Endothelial cell of umbilical vein (primary cell): ENCODE data around the gene VIPR2. TPM values are rescaled to one million over a fixed set of nuclear protein-coding genes. Genes with fewer than 3 reads are reported as not detected.
"Not testable (repeated sequence)": the region's sequence is repeated elsewhere in the genome, so short reads cannot be mapped to it uniquely, and the experiment has no call there.

Experiments
- BruUV-seq: library from RNA; stranded (reverse); fragments of 400-500 nt; replicated peaks from 2 replicates; lab custom pipeline; 2021; lab: Mats Ljungman, UMichigan
- CTCF ChIA-PET: fragments of 300-600, 350-600 bp; sonication (Branson Sonifier 250); formaldehyde crosslinking; loops from one replicate; lab custom pipeline; 2021; ENCODE audit warnings: antibody characterized with exemption, inconsistent platforms; lab: Charles Lee
- POLR2A ChIA-PET: fragments of 300-600, 350-600 bp; sonication (Branson Sonifier 250); formaldehyde crosslinking; loops from one replicate; lab custom pipeline; 2021; ENCODE audit warnings: antibody characterized with exemption, inconsistent platforms; lab: Charles Lee
- DNase-seq: peaks from one replicate; pipeline ENCODE4 v3.0.0-alpha.2; 2011; ENCODE audit warnings: low read depth, low spot score
- FAIRE-seq: peaks from 2 replicates; lab custom pipeline; 2011; peaks lifted over from hg19 to GRCh38; lab: Jason Lieb, UNC
- H2AFZ ChIP-seq: 2 replicates; pipeline ENCODE4 v1.6.0; 2012; ENCODE audit warnings: low read depth, low read length, control low read depth, inconsistent platforms
- H3K27ac ChIP-seq: 2 replicates; pipeline ENCODE4 v1.5.1; 2011; ENCODE audit warnings: low read depth, mild to moderate bottlenecking, control low read depth, low read length, moderate library complexity; ENCODE audit not compliant: insufficient read depth
- H3K27me3 ChIP-seq, 2 experiments: 2 replicates each; pipeline versions ENCODE4 v1.6.0 to v1.6.1; 2011; ENCODE audit warnings: low read length in 2 of 2, mixed read lengths in 1 of 2; ENCODE audit not compliant: control insufficient read depth in 2 of 2, insufficient read depth in 2 of 2
- H3K36me3 ChIP-seq, 2 experiments: 2 replicates in 1 of 2; 3 replicates in 1 of 2; pipeline ENCODE4 v1.5.1; 2011; ENCODE audit warnings: low read length in 2 of 2, mild to moderate bottlenecking in 1 of 2, moderate library complexity in 1 of 2; ENCODE audit not compliant: control insufficient read depth in 2 of 2, insufficient read depth in 2 of 2; ENCODE audit errors: extremely low read depth in 1 of 2
- H3K4me1 ChIP-seq: 3 replicates; pipeline ENCODE4 v1.5.1; 2011; ENCODE audit warnings: mild to moderate bottlenecking, low read length; ENCODE audit not compliant: control insufficient read depth, insufficient read depth; ENCODE audit errors: extremely low read depth
- H3K4me2 ChIP-seq: 2 replicates; pipeline ENCODE4 v1.6.1; 2011; ENCODE audit warnings: low read length, control low read depth, mixed read lengths; ENCODE audit not compliant: insufficient read depth
- H3K4me3 ChIP-seq, 3 experiments: fragments of 200-600 bp in 1 of 3; sonication (generic), shearing (Covaris generic) in 1 of 3; replicated peaks in 1 of 3; 2 replicates each; pipeline ENCODE4 v1.5.1; 2011 to 2016; ENCODE audit warnings: control low read depth in 3 of 3, low read length in 3 of 3, mild to moderate bottlenecking in 2 of 3, inconsistent platforms in 1 of 3, low read depth in 1 of 3, moderate library complexity in 1 of 3; ENCODE audit not compliant: insufficient read depth in 1 of 3
- H3K79me2 ChIP-seq: 2 replicates; pipeline ENCODE4 v1.6.0; 2012; ENCODE audit warnings: low read length, inconsistent platforms; ENCODE audit not compliant: control insufficient read depth, insufficient read depth
- H3K9ac ChIP-seq: replicated peaks from 2 replicates; pipeline ENCODE3; 2011; ENCODE audit warnings: low read length, control low read depth; ENCODE audit not compliant: insufficient read depth; ENCODE audit errors: extremely low read depth
- H3K9me1 ChIP-seq: replicated peaks from 3 replicates; pipeline ENCODE4 v1.6.0; 2011; ENCODE audit warnings: mild to moderate bottlenecking, low read length; ENCODE audit not compliant: control insufficient read depth, insufficient read depth; ENCODE audit errors: extremely low read depth
- H3K9me3 ChIP-seq: replicated peaks from 2 replicates; pipeline ENCODE4 v1.5.1; 2012; ENCODE audit warnings: low read length, inconsistent platforms; ENCODE audit not compliant: control insufficient read depth, insufficient read depth
- H4K20me1 ChIP-seq: replicated peaks from 2 replicates; pipeline ENCODE3; 2011; ENCODE audit warnings: mild to moderate bottlenecking, low read length; ENCODE audit not compliant: control insufficient read depth, insufficient read depth; ENCODE audit errors: extremely low read depth
- EZH2 ChIP-seq: IDR thresholded peaks from 2 replicates; pipeline ENCODE4 v1.6.1; 2012; ENCODE audit warnings: borderline replicate concordance, low read depth, mild to moderate bottlenecking, moderate library complexity, low read length, inconsistent platforms; ENCODE audit not compliant: severe bottlenecking
- FOS ChIP-seq: IDR thresholded peaks from 2 replicates; pipeline ENCODE4 v1.6.1; 2011; ENCODE audit warnings: mild to moderate bottlenecking, low read length, moderate library complexity, borderline replicate concordance; ENCODE audit not compliant: insufficient read depth
- GATA2 ChIP-seq: IDR thresholded peaks from 2 replicates; pipeline ENCODE4 v1.7.0; 2011; ENCODE audit warnings: low read depth, mild to moderate bottlenecking, moderate library complexity, mixed read lengths, low read length; ENCODE audit not compliant: insufficient read length, insufficient read depth
- JUN ChIP-seq: IDR thresholded peaks from 2 replicates; pipeline ENCODE4 v1.6.1; 2011; ENCODE audit warnings: borderline replicate concordance, low read depth; ENCODE audit not compliant: insufficient read length, insufficient read depth
- MYC ChIP-seq: IDR thresholded peaks from one replicate; pipeline ENCODE4 v1.6.1; 2011; ENCODE audit warnings: mild to moderate bottlenecking, low read depth, low read length
- POLR2A ChIP-seq: IDR thresholded peaks from 2 replicates; pipeline ENCODE4 v1.6.1; 2012; ENCODE audit warnings: low read depth, mild to moderate bottlenecking, control low read depth, low read length
- dilution Hi-C: fragments of 300-500 bp; cut with MboI; formaldehyde crosslinking; loops from one replicate; pipeline ENCODE4 v1.15.0; 2019; ENCODE audit warnings: low sequenced_read_pairs; ENCODE audit not compliant: extremely low pct_ligation_motif_present
- intact Hi-C: fragments of 100-400 bp; cut with micrococcal nuclease; formaldehyde crosslinking; loops from one replicate; pipeline ENCODE4 v1.10.0; 2022
- polyA plus RNA-seq, 4 experiments: library from polyadenylated mRNA; depleted of rRNA in 3 of 4; stranded (reverse) in 3 of 4; unstranded in 1 of 4; fragments of >200 nt; gene quantifications; 2 replicates each; pipeline versions ENCODE4 v1.2.1 to v1.2.3, GENCODE V29; 2011 to 2012; ENCODE audit warnings: missing spikeins in 1 of 4
- total RNA-seq: library from RNA; stranded (reverse); gene quantifications from 2 replicates; pipeline ENCODE4 v1.2.3, GENCODE V29; 2021

VIPR2 gene
- total and polyA plus RNA-seq, 2 donors (not counting 3 experiments of a cell fraction or from before 2014, with no cell fraction given): not detected

- POLR2A ChIA-PET: no interaction called here
- FAIRE-seq (no peak), DNase-seq (no peak)
- H3K4me1 ChIP-seq: no peaks in the 10 kb centered on the region
- H3K9ac ChIP-seq: no peak overlapping the region
- BruUV-seq: no TSS peak
- H3K4me2 ChIP-seq: no peak overlapping the region
- CTCF ChIA-PET: no interaction called here
- no peak overlapping the region for H3K4me3 ChIP-seq
- H3K27ac ChIP-seq: no peak overlapping the region
- H3K27me3 ChIP-seq: no peaks in the 10 kb centered on the region
- no peaks in the 10 kb centered on the region for H4K20me1 ChIP-seq
- intact Hi-C loops: no loop called here
- TF ChIP-seq POLR2A: no peak
- no peak for TF ChIP-seq JUN
- no peak for TF ChIP-seq FOS
- H3K79me2 ChIP-seq: no peaks in the 10 kb centered on the region
- no peaks in the 10 kb centered on the region for H3K9me1 ChIP-seq
- H3K9me3 ChIP-seq: no peaks in the 10 kb centered on the region
- no peak overlapping the region for H2AFZ ChIP-seq
- dilution Hi-C loops: no loop called here
- H3K36me3 ChIP-seq: no peaks in the 10 kb centered on the region
These were observed 41.1 kb downstream of the VIPR2 start for GRCh38 chr7:159103382-159104187.

GRCh38 chr7:159102681-159103381, 41.8 kb downstream of the VIPR2 start:
- DNase-seq: no peak

GRCh38 chr7:159101661-159102091, 43.0 kb downstream of the VIPR2 start:
- H3K9me1 ChIP-seq, H3K9ac ChIP-seq, FAIRE-seq: not testable (repeated sequence)

More at GRCh38 chr7:159102681-159103381, 41.8 kb downstream of the VIPR2 start:
- intact Hi-C loops: no loop called here
- CTCF ChIA-PET: no interaction called here
- Histone ChIP-seq H3K79me2 (no peaks in the 10 kb centered on the region), H3K4me1 (no peaks in the 10 kb centered on the region), H3K4me3 (no peak overlapping the region), H4K20me1 (no peaks in the 10 kb centered on the region), H3K9ac (no peak overlapping the region), H3K9me1 (no peaks in the 10 kb centered on the region), H3K27me3 (no peaks in the 10 kb centered on the region), H3K9me3 (no peaks in the 10 kb centered on the region), H2AFZ (no peak overlapping the region), H3K27ac (no peak overlapping the region), H3K36me3 (no peaks in the 10 kb centered on the region), H3K4me2 (no peak overlapping the region)
- BruUV-seq: no TSS peak
- no peak for FAIRE-seq
- POLR2A ChIA-PET: no interaction called here
- dilution Hi-C loops: no loop called here
- no peak for TF ChIP-seq JUN
- no peak for TF ChIP-seq EZH2
- TF ChIP-seq GATA2: no peak
- TF ChIP-seq FOS: no peak
- no peak for TF ChIP-seq POLR2A
- no peak for TF ChIP-seq MYC

More at GRCh38 chr7:159101661-159102091, 43.0 kb downstream of the VIPR2 start:
- H3K79me2 ChIP-seq, DNase-seq, H2AFZ ChIP-seq, H3K9me3 ChIP-seq, dilution Hi-C loops, BruUV-seq, H3K4me1 ChIP-seq, H3K27me3 ChIP-seq, CTCF ChIA-PET, H3K4me3 ChIP-seq, H3K27ac ChIP-seq, intact Hi-C loops, H4K20me1 ChIP-seq, H3K4me2 ChIP-seq, POLR2A ChIA-PET, H3K36me3 ChIP-seq: not testable (repeated sequence)
